ENCODE results near the gene IL1RAPL1. TPM values are rescaled to one million over a fixed set of nuclear protein-coding genes. Genes with fewer than 3 reads are reported as not detected.

IL1RAPL1 gene
- total RNA-seq, 2 donors from 2014 or later: 0.66 to 1.1 TPM

GRCh38 chrX:29491659-29492058 is 904.4 kb downstream of the IL1RAPL1 start:
- no peak for DNase-seq
- H3K4me1 ChIP-seq (ENCODE audit: control insufficient read depth, insufficient read depth, low read length): no peaks in the 10 kb centered on the region
- no peak overlapping the region for H3K27ac Mint-ChIP-seq
- no peak overlapping the region for H3K27ac ChIP-seq (ENCODE audit: low read depth, low read length)
- H3K4me3 Mint-ChIP-seq: no peak overlapping the region
- peaks cover 1% of the 10 kb centered on the region for H3K27me3 Mint-ChIP-seq (ENCODE audit: insufficient read depth)
- no peak overlapping the region for H3K9ac ChIP-seq (ENCODE audit: extremely low read depth, low read length, poor library complexity, severe bottlenecking)
- 100% methylated on average over 3 of the region's 3 CpGs; no CpG with 5 or more reads in 1 of the 2 experiments for WGBS, 2 experiments (ENCODE audit: insufficient coverage in 1 of 2, insufficient read length in 1 of 2)
- H3K9me3 ChIP-seq (ENCODE audit: control insufficient read depth, low read length): no peaks in the 10 kb centered on the region
- no peaks in the 10 kb centered on the region for H3K36me3 ChIP-seq (ENCODE audit: control insufficient read depth, insufficient read depth, low read length)
- no peak for TF ChIP-seq CTCF (conservative IDR thresholded peaks at IDR 0.05)
- no peaks in the 10 kb centered on the region for H3K36me3 Mint-ChIP-seq (ENCODE audit: low read depth)
- H3K27me3 ChIP-seq (ENCODE audit: control insufficient read depth, insufficient read depth, low read length, poor library complexity, severe bottlenecking): no peaks in the 10 kb centered on the region
- H3K4me3 ChIP-seq (ENCODE audit: low read length): no peak overlapping the region
- H3K9me3 Mint-ChIP-seq: no peaks in the 10 kb centered on the region
- peaks cover 6% of the 10 kb centered on the region for H3K4me1 Mint-ChIP-seq

- Mint-ChIP-seq H3K36me3 (ENCODE audit: low read depth) (no peaks in the 10 kb centered on the region), H3K4me1 (no peaks in the 10 kb centered on the region), H3K27ac (no peak overlapping the region), H3K4me3 (no peak overlapping the region), H3K9me3 (no peaks in the 10 kb centered on the region), H3K27me3 (ENCODE audit: insufficient read depth) (peaks cover 7% of the 10 kb centered on the region)
- no peak for DNase-seq
- no peak overlapping the region for H3K27ac ChIP-seq (ENCODE audit: low read depth, low read length)
- H3K4me1 ChIP-seq (ENCODE audit: control insufficient read depth, insufficient read depth, low read length): no peaks in the 10 kb centered on the region
- no peaks in the 10 kb centered on the region for H3K9me3 ChIP-seq (ENCODE audit: control insufficient read depth, low read length)
- H3K36me3 ChIP-seq (ENCODE audit: control insufficient read depth, insufficient read depth, low read length): no peaks in the 10 kb centered on the region
- no peak for TF ChIP-seq CTCF (conservative IDR thresholded peaks at IDR 0.05)
- no peaks in the 10 kb centered on the region for H3K27me3 ChIP-seq (ENCODE audit: control insufficient read depth, insufficient read depth, low read length, poor library complexity, severe bottlenecking)
- H3K9ac ChIP-seq (ENCODE audit: extremely low read depth, low read length, poor library complexity, severe bottlenecking): no peak overlapping the region
- no peak overlapping the region for H3K4me3 ChIP-seq (ENCODE audit: low read length)
- 100% methylated on average over 1 of the region's 2 CpGs for WGBS, 2 experiments (ENCODE audit: insufficient coverage in 1 of 2, insufficient read length in 1 of 2)
Observed at GRCh38 chrX:29496636-29497180, 909.5 kb downstream of the IL1RAPL1 start.

- Histone ChIP-seq H3K4me1 (ENCODE audit: control insufficient read depth, insufficient read depth, low read length) (no peaks in the 10 kb centered on the region), H3K9me3 (ENCODE audit: control insufficient read depth, low read length) (no peaks in the 10 kb centered on the region), H3K9ac (ENCODE audit: extremely low read depth, low read length, poor library complexity, severe bottlenecking) (no peak overlapping the region), H3K4me3 (ENCODE audit: low read length) (no peak overlapping the region), H3K27ac (ENCODE audit: low read depth, low read length) (no peak overlapping the region), H3K36me3 (ENCODE audit: control insufficient read depth, insufficient read depth, low read length) (no peaks in the 10 kb centered on the region), H3K27me3 (ENCODE audit: control insufficient read depth, insufficient read depth, low read length, poor library complexity, severe bottlenecking) (peaks cover 59% of the 10 kb centered on the region)
- Mint-ChIP-seq H3K36me3 (ENCODE audit: low read depth) (no peaks in the 10 kb centered on the region), H3K4me3 (no peak overlapping the region), H3K27me3 (ENCODE audit: insufficient read depth) (peaks cover 64% of the 10 kb centered on the region), H3K27ac (no peak overlapping the region), H3K9me3 (peaks cover 2% of the 10 kb centered on the region), H3K4me1 (peaks cover 5% of the 10 kb centered on the region)
- DNase-seq: no peak
- WGBS, 2 experiments (ENCODE audit: insufficient coverage in 1 of 2, insufficient read length in 1 of 2): 95% methylated on average over 1 of the region's 1 CpG; no CpG with 5 or more reads in 1 of the 2 experiments
- TF ChIP-seq CTCF (conservative IDR thresholded peaks at IDR 0.05): no peak
Observed at GRCh38 chrX:29506729-29507128, 919.5 kb downstream of the IL1RAPL1 start.
